Activated naive CD8-positive, alpha-beta T cell treated with anti-CD3 and anti-CD28 coated beads, Interleukin-2, amount 10 ng/mL, durations not matched to agents 7 days and 5 days (primary cell): ENCODE results near the gene ST6GALNAC5. TPM values are rescaled to one million over a fixed set of nuclear protein-coding genes. Genes with fewer than 3 reads are reported as not detected.

Source experiments
- ATAC-seq: fragments of 150-1000 bp; cut with Tn5 transposase; one replicate; pipeline ENCODE4 v1.10.0; 2021; ENCODE audit warnings: low read depth, moderate library complexity
- POLR2A ChIA-PET: fragments of 350-600 bp; sonication (Branson Sonifier 250); formaldehyde crosslinking; loops from one replicate; lab custom pipeline; 2021; ENCODE audit warnings: antibody characterized with exemption; lab: Charles Lee
- DNase-seq: peaks from one replicate; pipeline ENCODE4 v3.0.0; 2021
- H3K27ac Mint-ChIP-seq: one replicate; pipeline ENCODE4 v1.8.0; 2022; ENCODE audit warnings: mild to moderate bottlenecking, mixed read lengths
- H3K27me3 Mint-ChIP-seq: one replicate; pipeline ENCODE4 v1.8.0; 2022; ENCODE audit warnings: mild to moderate bottlenecking, moderate library complexity, mixed read lengths
- H3K36me3 Mint-ChIP-seq: one replicate; pipeline ENCODE4 v1.8.0; 2021; ENCODE audit warnings: mild to moderate bottlenecking, mixed read lengths
- H3K4me1 Mint-ChIP-seq: one replicate; pipeline ENCODE4 v1.8.0; 2021; ENCODE audit warnings: mixed read lengths
- H3K4me3 Mint-ChIP-seq: one replicate; pipeline ENCODE4 v1.8.0; 2022; ENCODE audit warnings: mild to moderate bottlenecking, moderate library complexity, mixed read lengths
- H3K9me3 Mint-ChIP-seq: one replicate; pipeline ENCODE4 v1.8.0; 2021; ENCODE audit warnings: mixed read lengths
- total RNA-seq, 2 experiments: library from RNA; stranded (reverse); gene quantifications; one replicate each; pipeline ENCODE4 v1.2.3, GENCODE V29; 2021

ST6GALNAC5 gene
- total RNA-seq, 2 experiments from 2014 or later: not detected

DNA sequence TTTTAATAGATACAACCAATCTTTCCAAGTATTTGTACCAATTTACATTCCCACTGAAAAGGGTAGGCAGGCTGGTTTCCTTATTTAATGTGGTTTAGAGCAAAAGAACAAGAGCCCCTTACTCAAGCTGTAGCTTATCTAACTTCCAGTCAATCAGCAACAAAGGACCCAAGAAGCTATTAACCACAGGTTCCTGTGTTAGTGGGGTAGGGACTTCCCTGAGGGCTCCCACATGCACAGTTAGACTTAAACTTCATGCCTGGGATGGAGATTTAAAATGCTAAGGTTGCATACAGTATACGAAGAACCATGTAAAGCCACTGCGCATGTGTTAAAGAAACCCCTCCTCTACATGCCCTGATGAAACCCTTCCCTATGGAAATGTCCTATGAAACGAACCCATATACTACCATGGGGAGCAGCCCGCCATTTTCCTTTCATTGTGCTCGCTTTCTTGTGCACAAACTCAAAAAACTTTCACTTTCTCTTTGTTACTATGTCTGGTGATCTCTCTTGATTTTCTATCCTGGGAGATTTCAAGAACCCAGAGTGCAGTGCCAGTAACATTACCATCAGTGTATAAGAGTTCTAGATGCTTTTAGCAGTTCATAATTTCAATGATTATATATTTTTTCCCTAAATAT is 23.3 kb upstream of the ST6GALNAC5 start:
- POLR2A ChIA-PET: no interaction called here
- ATAC-seq (no peak), DNase-seq (no peak)
- H3K4me3 Mint-ChIP-seq: no peak overlapping the region
- no peaks in the 10 kb centered on the region for H3K27me3 Mint-ChIP-seq
- peak overlapping the region; percentile 47 for H3K27ac Mint-ChIP-seq
- H3K36me3 Mint-ChIP-seq: no peaks in the 10 kb centered on the region
- H3K9me3 Mint-ChIP-seq: no peaks in the 10 kb centered on the region
- H3K4me1 Mint-ChIP-seq: peaks cover 8% of the 10 kb centered on the region

DNA sequence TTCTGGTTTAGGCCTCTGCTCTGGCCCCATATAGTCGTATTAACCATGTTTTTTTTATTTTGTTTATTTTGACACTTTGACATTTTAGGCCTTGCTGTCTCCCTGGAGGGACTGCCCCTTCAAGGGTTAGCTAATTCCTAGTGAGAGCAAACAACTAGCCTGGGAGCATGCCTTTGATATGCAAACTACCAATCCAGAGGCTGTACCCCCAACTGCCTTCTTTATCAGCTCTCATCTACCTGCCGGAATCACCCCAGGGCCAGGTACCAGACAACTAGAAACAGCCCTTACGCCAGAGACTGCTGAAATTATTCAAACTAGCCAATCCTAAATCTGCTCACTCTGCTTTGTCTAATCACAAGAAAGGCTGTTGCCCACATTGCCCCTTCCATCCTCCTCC is 13.0 kb upstream of the ST6GALNAC5 start:
- Mint-ChIP-seq H3K9me3 (no peaks in the 10 kb centered on the region), H3K27me3 (peaks cover 5% of the 10 kb centered on the region), H3K4me1 (no peaks in the 10 kb centered on the region), H3K27ac (no peak overlapping the region), H3K36me3 (no peaks in the 10 kb centered on the region), H3K4me3 (no peak overlapping the region)
- POLR2A ChIA-PET: no interaction called here
- DNase-seq: no peak
- ATAC-seq: no peak

DNA sequence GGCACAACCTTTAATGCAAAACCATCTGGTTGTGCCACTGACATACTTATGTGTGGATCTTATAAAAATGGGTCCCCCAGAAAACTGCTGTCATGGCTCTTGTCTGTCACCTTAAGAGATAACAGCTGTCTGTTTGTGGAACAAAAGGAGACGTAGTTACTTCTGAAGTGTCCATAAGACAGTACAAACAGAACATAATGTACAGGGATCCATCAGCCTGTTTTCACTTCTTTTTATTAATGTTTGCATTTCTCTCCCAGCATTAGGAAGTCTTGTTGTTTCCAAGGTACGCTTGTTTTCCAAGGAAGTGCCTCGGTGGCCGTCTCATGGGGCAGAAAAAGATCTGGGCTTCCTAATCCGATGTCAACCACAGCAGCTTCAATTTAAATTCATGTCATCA is 11.2 kb upstream of the ST6GALNAC5 start:
- H3K4me1 Mint-ChIP-seq: no peaks in the 10 kb centered on the region
- no peak overlapping the region for H3K27ac Mint-ChIP-seq

DNA sequence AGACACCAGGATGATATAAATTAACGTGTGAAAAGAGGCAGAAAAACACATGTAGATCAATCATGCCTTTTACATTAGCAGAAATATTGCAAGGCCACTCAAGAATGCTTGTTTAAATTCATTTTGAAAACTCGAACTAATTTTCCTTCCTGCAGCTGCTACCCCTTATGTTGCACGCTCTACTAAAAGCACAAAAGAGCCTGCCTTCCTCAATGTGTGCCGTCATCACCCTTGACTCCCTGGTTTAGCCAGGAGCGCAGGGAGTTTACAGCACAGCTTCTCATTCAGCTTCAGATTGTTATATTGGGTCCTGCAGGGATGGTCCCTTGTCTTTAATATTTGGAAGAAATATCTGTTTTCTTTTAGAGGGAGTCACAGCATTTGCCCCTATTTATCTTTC is 10.1 kb upstream of the ST6GALNAC5 start:
- Mint-ChIP-seq H3K27me3 (peaks cover 8% of the 10 kb centered on the region), H3K9me3 (no peaks in the 10 kb centered on the region), H3K4me3 (no peak overlapping the region), H3K27ac (no peak overlapping the region), H3K36me3 (no peaks in the 10 kb centered on the region), H3K4me1 (no peaks in the 10 kb centered on the region)
- POLR2A ChIA-PET: no interaction called here
- DNase-seq (no peak), ATAC-seq (no peak)

More for the DNA sequence above, 11.2 kb upstream of the ST6GALNAC5 start:
- peaks cover 7% of the 10 kb centered on the region for H3K27me3 Mint-ChIP-seq
- no peak for ATAC-seq
- no peak overlapping the region for H3K4me3 Mint-ChIP-seq
- no peaks in the 10 kb centered on the region for H3K9me3 Mint-ChIP-seq
- DNase-seq: no peak
- no peaks in the 10 kb centered on the region for H3K36me3 Mint-ChIP-seq
- POLR2A ChIA-PET: no interaction called here

DNA sequence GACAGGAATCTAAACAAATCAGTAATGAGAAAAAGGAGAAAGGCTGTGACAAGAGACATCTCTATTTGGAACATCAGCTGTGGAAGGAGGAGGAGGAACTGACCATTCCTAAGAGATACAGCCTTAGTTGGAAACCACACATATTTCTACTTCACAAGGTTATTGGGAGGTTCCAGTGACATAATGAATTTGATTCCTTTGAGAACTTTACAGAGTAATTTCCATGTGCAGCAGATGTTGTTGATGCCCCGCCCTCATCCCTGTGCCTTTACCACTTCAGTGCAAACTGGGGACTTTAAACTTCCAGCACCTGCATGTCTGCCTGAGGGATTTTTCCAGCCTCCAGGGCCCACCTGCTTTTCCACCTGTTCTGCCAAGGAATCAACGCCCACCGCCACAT is 9.3 kb upstream of the ST6GALNAC5 start:
- POLR2A ChIA-PET: no interaction called here
- no peak overlapping the region for H3K27ac Mint-ChIP-seq
- no peaks in the 10 kb centered on the region for H3K4me1 Mint-ChIP-seq
- no peaks in the 10 kb centered on the region for H3K36me3 Mint-ChIP-seq
- no peak overlapping the region for H3K4me3 Mint-ChIP-seq
- H3K9me3 Mint-ChIP-seq: no peaks in the 10 kb centered on the region
- peaks cover 13% of the 10 kb centered on the region for H3K27me3 Mint-ChIP-seq
- DNase-seq (no peak), ATAC-seq (no peak)

DNA sequence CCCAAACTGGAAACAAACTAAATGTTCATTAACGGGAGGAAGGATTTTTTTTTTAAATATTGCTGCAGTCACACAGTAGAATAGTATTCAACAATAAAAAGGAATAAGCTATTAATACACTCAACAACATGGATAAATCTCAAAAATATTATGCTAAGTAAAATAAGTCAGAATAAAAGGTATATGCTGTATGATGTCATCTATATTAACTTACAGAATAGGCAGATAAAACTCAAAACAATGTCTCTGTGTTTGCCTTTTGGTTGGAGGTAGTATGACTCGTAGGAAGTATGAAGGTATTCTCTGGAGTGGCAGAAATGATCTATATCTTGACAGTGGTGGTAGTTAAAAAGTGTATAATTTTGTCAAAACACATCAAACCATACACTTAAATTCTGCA is 6.1 kb upstream of the ST6GALNAC5 start:
- Mint-ChIP-seq H3K27ac (no peak overlapping the region), H3K9me3 (no peaks in the 10 kb centered on the region), H3K36me3 (no peaks in the 10 kb centered on the region), H3K4me3 (no peak overlapping the region), H3K4me1 (no peaks in the 10 kb centered on the region), H3K27me3 (peaks cover 36% of the 10 kb centered on the region)
- POLR2A ChIA-PET: no interaction called here
- DNase-seq (no peak), ATAC-seq (no peak)

DNA sequence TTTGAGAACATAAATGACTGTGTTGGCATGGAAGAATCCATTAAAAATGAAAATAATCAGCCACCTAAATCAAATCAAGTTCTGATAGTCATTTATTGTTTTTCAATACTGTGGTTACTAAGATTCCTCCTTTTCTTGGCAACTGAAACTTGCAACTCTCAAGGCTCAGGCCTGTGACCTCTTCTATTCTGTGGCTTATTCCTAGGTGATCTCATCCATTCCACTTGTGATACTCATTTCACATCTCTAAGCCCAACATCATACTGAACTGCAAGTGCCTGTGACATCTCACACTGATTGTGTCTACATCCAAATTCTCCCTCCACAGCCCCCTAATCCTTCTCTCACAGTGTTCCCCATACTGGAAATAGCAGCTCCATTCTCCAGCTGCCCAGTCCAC is 4.8 kb upstream of the ST6GALNAC5 start:
- Mint-ChIP-seq H3K4me3 (no peak overlapping the region), H3K9me3 (no peaks in the 10 kb centered on the region), H3K36me3 (no peaks in the 10 kb centered on the region), H3K27me3 (peaks cover 49% of the 10 kb centered on the region), H3K27ac (no peak overlapping the region), H3K4me1 (peaks cover 3% of the 10 kb centered on the region)
- POLR2A ChIA-PET: no interaction called here
- ATAC-seq (no peak), DNase-seq (no peak)

DNA sequence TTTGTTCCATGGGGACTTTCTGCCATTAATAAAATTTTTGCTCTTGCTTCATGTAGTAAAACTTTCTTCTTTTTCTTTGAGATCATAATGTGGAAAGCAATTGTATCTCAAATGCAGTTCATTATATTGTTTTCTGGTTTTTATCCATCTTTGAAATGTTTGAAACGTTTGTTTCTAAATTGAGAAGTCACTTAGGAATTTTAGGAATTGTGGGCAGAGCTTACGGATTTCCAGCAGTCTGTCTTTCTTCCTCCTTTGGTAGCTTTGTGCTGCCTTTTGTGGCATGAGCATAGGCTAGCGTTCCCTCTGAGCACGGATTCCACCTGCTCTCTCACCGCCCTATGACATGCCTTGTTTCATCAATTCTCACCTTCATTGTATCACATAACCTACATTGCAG is 2.9 kb upstream of the ST6GALNAC5 start:
- Mint-ChIP-seq H3K27ac (no peak overlapping the region), H3K36me3 (no peaks in the 10 kb centered on the region), H3K4me1 (peaks cover 8% of the 10 kb centered on the region), H3K27me3 (peaks cover 62% of the 10 kb centered on the region), H3K9me3 (no peaks in the 10 kb centered on the region), H3K4me3 (no peak overlapping the region)
- ATAC-seq (no peak), DNase-seq (no peak)
- POLR2A ChIA-PET: no interaction called here

DNA sequence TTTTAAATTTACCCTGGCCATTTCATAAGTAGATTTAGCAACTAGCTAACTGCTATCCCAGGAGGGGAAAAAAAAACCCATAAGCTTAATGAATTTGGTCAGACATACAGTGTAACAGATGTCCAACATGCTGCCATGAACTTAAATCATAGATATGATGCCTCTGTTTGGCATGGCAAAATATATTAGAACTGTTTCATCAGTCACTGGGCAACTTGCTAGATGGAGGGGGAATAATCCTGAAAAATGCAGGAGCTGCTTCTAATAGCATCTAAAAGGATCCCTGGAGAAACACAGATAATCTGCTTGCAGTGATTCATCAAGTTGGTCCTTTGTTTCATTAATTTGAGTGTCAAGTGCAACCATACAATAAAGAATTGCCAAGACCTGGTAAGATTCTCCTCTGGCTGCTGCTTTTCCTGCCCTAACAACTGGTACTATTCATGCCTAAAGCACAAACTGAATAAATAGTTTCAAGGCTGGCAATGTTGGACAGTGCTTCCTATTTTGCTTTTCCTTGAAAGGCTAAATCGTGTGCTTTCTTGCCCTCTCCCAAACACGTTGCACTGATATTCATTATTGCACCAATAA is 1.5 kb upstream of the ST6GALNAC5 start:
- POLR2A ChIA-PET: no interaction called here
- ATAC-seq (no peak), DNase-seq (no peak)
- H3K4me1 Mint-ChIP-seq: peaks cover 8% of the 10 kb centered on the region
- H3K9me3 Mint-ChIP-seq: no peaks in the 10 kb centered on the region
- H3K4me3 Mint-ChIP-seq: no peak overlapping the region
- peaks cover 75% of the 10 kb centered on the region for H3K27me3 Mint-ChIP-seq
- H3K36me3 Mint-ChIP-seq: no peaks in the 10 kb centered on the region
- no peak overlapping the region for H3K27ac Mint-ChIP-seq

DNA sequence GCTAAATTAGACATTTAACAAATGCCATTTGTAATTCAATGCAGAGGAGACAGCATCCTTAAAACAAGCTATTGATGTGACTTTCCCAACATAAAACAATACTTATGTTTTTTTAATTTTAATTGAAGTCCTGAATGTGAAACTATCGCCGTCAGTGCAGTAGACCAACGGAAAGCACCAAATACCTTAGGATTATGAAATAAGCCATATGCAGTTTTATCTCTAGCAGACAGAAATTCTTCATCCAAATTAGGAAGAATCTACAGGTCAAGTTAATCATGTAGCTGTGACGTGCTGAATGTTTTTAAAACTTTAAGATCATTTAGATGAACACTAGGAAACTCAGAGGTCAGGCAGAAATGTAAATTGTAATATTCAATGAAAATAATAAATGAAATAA is 714 bp upstream of the ST6GALNAC5 start:
- POLR2A ChIA-PET: no interaction called here
- Mint-ChIP-seq H3K4me1 (peaks cover 8% of the 10 kb centered on the region), H3K27me3 (peaks cover 79% of the 10 kb centered on the region), H3K4me3 (no peak overlapping the region), H3K9me3 (no peaks in the 10 kb centered on the region), H3K27ac (no peak overlapping the region), H3K36me3 (no peaks in the 10 kb centered on the region)
- DNase-seq: no peak
- no peak for ATAC-seq

DNA sequence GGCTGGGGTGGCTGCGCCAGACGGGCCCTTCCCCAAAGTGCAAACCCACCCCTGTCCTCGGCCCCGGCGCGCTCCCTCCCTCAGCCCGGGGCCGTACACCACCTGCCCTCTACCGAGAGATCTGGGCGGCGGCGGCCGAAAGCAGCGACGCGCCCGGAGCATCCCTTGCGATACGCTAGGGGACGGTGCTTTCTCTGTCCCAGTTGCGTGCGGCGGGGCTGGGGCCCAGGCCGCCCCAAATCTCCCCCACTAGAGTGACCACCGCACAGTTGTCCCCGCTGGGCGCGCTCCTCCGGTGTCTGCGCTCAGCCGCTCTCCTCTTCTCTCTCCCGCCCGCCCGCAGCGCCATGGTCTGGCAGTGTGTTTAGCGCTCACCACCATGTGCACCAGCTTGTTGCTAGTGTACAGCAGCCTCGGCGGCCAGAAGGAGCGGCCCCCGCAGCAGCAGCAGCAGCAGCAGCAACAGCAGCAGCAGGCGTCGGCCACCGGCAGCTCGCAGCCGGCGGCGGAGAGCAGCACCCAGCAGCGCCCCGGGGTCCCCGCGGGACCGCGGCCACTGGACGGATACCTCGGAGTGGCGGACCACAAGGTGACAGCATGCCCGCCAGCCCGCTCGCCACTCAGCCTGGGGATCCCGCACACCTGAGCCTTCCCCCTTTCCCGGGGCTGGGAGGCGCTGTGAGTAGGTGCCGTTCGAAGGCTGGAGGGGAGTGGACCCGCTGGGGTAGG is 1.0 kb downstream of the ST6GALNAC5 start:
- H3K27ac Mint-ChIP-seq: no peak overlapping the region
- H3K27me3 Mint-ChIP-seq: peaks cover 78% of the 10 kb centered on the region
- peak; percentile 53 for DNase-seq

DNA sequence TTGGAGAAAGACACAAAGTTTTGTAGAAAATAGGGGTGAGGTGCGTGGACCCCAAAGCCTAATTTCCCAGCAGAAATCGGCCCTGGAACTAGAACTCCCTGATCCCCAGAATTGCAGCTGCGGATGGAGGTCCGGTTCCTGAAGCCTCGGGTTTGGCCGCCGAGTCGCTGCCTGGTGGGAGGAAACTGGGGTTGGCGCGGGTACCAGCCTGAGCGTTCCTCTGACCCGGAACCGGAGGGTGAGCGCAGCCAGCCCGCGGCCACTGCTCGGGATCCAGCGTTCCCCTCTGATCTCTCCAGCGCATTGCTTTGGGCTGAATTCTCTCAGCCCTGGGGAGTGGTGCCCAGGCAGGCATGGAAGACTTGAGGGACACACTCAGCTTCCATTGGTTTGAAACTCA is 1.6 kb downstream of the ST6GALNAC5 start:
- Mint-ChIP-seq H3K4me1 (peaks cover 8% of the 10 kb centered on the region), H3K9me3 (no peaks in the 10 kb centered on the region), H3K27me3 (peaks cover 79% of the 10 kb centered on the region), H3K27ac (no peak overlapping the region), H3K4me3 (peak overlapping the region; percentile 50), H3K36me3 (no peaks in the 10 kb centered on the region)
- DNase-seq: no peak
- POLR2A ChIA-PET: no interaction called here
- ATAC-seq: no peak

More for the DNA sequence above, 1.0 kb downstream of the ST6GALNAC5 start:
- H3K9me3 Mint-ChIP-seq: no peaks in the 10 kb centered on the region
- H3K36me3 Mint-ChIP-seq: no peaks in the 10 kb centered on the region
- H3K4me1 Mint-ChIP-seq: peaks cover 8% of the 10 kb centered on the region
- POLR2A ChIA-PET: no interaction called here
- peak; percentile 80 for ATAC-seq
- H3K4me3 Mint-ChIP-seq: peak overlapping the region; percentile 82

DNA sequence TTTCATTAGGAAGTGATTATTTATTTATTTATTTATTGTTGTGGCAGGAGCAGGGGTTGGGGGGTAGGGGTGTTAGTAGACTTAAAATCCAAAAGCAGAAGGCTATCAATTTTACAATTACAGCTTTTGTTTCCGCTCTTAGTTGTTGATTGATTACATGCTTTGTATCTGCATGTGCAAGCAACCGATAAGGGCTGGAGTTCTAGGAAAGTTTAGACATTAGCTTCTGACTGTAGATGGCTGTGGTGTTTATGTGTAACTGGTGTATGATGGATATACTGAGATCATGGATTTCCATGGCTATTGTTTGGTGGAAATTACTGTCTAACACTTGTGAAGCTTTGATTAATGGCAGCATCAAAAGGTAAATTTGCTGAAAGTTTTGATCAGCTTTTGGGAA is 2.8 kb downstream of the ST6GALNAC5 start:
- ATAC-seq (no peak), DNase-seq (no peak)
- H3K36me3 Mint-ChIP-seq: no peaks in the 10 kb centered on the region
- H3K4me3 Mint-ChIP-seq: no peak overlapping the region
- POLR2A ChIA-PET: no interaction called here
- peaks cover 71% of the 10 kb centered on the region for H3K27me3 Mint-ChIP-seq
- H3K27ac Mint-ChIP-seq: no peak overlapping the region
- peaks cover 8% of the 10 kb centered on the region for H3K4me1 Mint-ChIP-seq
- H3K9me3 Mint-ChIP-seq: no peaks in the 10 kb centered on the region
